Retina (tissue), 1 donor: ENCODE measurements around the gene OBP2A.

Experiments used
- DNase-seq: peaks from one replicate; pipeline ENCODE4 v3.0.0-alpha.2; 2016

OBP2A gene

GRCh38 chr9:135555203-135555602 lies 9.3 kb downstream of the OBP2A start:
- no peak for DNase-seq

GRCh38 chr9:135555910-135556309 lies 10.0 kb downstream of the OBP2A start:
- no peak for DNase-seq

- no peak for DNase-seq
Measured at GRCh38 chr9:135559606-135560005, 13.7 kb downstream of the OBP2A start.

- DNase-seq, result no peak
Measured at GRCh38 chr9:135561391-135562234, 15.7 kb downstream of the OBP2A start, which contains the start of gene PAEP. Gene PAEP, plus strand, starts transcription at chr9:135561756.

GRCh38 chr9:135562235-135562745 lies 16.4 kb downstream of the OBP2A start:
- no peak for DNase-seq

GRCh38 chr9:135563039-135563476 lies 17.1 kb downstream of the OBP2A start:
- DNase-seq, result no peak

GRCh38 chr9:135563858-135564257 lies 17.9 kb downstream of the OBP2A start:
- DNase-seq, result no peak

GRCh38 chr9:135565141-135565628 lies 19.3 kb downstream of the OBP2A start:
- DNase-seq, result no peak

GRCh38 chr9:135565636-135566035 lies 19.7 kb downstream of the OBP2A start:
- no peak for DNase-seq

- no peak for DNase-seq
Measured at GRCh38 chr9:135566552-135566951, 20.6 kb downstream of the OBP2A start.

- DNase-seq, result no peak
Measured at GRCh38 chr9:135567311-135567710, 21.4 kb downstream of the OBP2A start.

GRCh38 chr9:135568026-135568425 lies 22.1 kb downstream of the OBP2A start:
- no peak for DNase-seq

GRCh38 chr9:135570456-135570855 lies 24.5 kb downstream of the OBP2A start:
- no peak for DNase-seq

GRCh38 chr9:135572233-135572632 lies 26.3 kb downstream of the OBP2A start:
- no peak for DNase-seq

- DNase-seq, result no peak
Measured at GRCh38 chr9:135573124-135573523, 27.2 kb downstream of the OBP2A start.

GRCh38 chr9:135574331-135574730 lies 28.4 kb downstream of the OBP2A start:
- DNase-seq, result no peak

- DNase-seq, result no peak
Measured at GRCh38 chr9:135574943-135575342, 29.0 kb downstream of the OBP2A start.

GRCh38 chr9:135575995-135576631 lies 30.2 kb downstream of the OBP2A start:
- no peak for DNase-seq

GRCh38 chr9:135577256-135577655 lies 31.3 kb downstream of the OBP2A start:
- DNase-seq, result no peak

- DNase-seq, result no peak
Measured at GRCh38 chr9:135579356-135579755, 33.4 kb downstream of the OBP2A start.

GRCh38 chr9:135579889-135580660 lies 34.1 kb downstream of the OBP2A start:
- DNase-seq, result no peak

- no peak for DNase-seq
Measured at GRCh38 chr9:135580664-135581380, 34.9 kb downstream of the OBP2A start.
